Prostate gland (tissue), 2 donors: ENCODE results near the gene SLC38A3. TPM values are rescaled to one million over a fixed set of nuclear protein-coding genes. Genes with fewer than 3 reads are reported as not detected.

Source experiments
- DNase-seq: peaks from one replicate; pipeline ENCODE4 v3.0.0-alpha.2; 2019; ENCODE audit warnings: low spot score
- H3K27ac ChIP-seq, 2 donors: fragments of 200-600 bp; sonication (generic); 2 replicates each; pipeline ENCODE4 v1.5.1; 2017 to 2019
- H3K27me3 ChIP-seq: fragments of 200-600 bp; sonication (generic); replicated peaks from 2 replicates; pipeline ENCODE4 v1.5.1; 2019; ENCODE audit not compliant: insufficient read depth
- H3K36me3 ChIP-seq, 2 donors: fragments of 200-600 bp; sonication (generic); 1 replicate in 1 of 2; 2 replicates in 1 of 2; pipeline versions ENCODE4 v1.5.1 to v1.8.1; 2017 to 2019
- H3K4me1 ChIP-seq: fragments of 200-600 bp; sonication (generic); replicated peaks from 2 replicates; pipeline ENCODE4 v1.5.1; 2019
- H3K4me3 ChIP-seq, 2 donors: fragments of 200-600 bp; sonication (generic); 2 replicates each; pipeline ENCODE4 v1.5.1; 2017 to 2019
- H3K9me3 ChIP-seq: fragments of 200-600 bp; sonication (generic); 2 replicates; pipeline ENCODE4 v1.5.1; 2017
- CTCF ChIP-seq, 4 experiments: fragments of 200-600 bp in 2 of 4; fragments of 450-650 bp in 2 of 4; sonication (generic) in 2 of 4; IDR thresholded peaks; 1 replicate in 3 of 4; 2 replicates in 1 of 4; pipeline ENCODE4 v1.5.1; 2016 to 2019; ENCODE audit warnings: antibody characterized with exemption in 4 of 4, mild to moderate bottlenecking in 2 of 4, moderate library complexity in 2 of 4
- POLR2A ChIP-seq: fragments of 450-650 bp; IDR thresholded peaks from one replicate; pipeline ENCODE4 v1.6.1; 2016; ENCODE audit warnings: antibody characterized with exemption, mild to moderate bottlenecking
- POLR2AphosphoS5 ChIP-seq: sonication (generic); formaldehyde crosslinking; IDR thresholded peaks from one replicate; pipeline ENCODE4 v1.6.1; 2017; ENCODE audit warnings: antibody characterized with exemption
- WGBS: methylation state at CpG from one replicate; pipeline ENCODE4 v1.1.5; 2018; 5-methylcytosine and 5-hydroxymethylcytosine counted together
- intact Hi-C: fragments of 100-400 bp; cut with DNase I; formaldehyde crosslinking; loops from one replicate; pipeline ENCODE4 v1.14.2; 2022
- total RNA-seq, 2 donors: library from RNA; depleted of rRNA; stranded (reverse); fragments of >200 nt; gene quantifications; one replicate each; pipeline ENCODE4 v1.1.0, GENCODE V29; 2016

SLC38A3 gene
- total RNA-seq, 2 donors from 2014 or later = 0.41 to 4.0 TPM

GRCh38 chr3:50162034-50162883 is 42.8 kb upstream of the SLC38A3 start:
- Histone ChIP-seq H3K27me3 (no peaks in the 10 kb centered on the region), H3K9me3 (no peaks in the 10 kb centered on the region), H3K4me1 (peaks cover 57% of the 10 kb centered on the region), H3K36me3 (no peaks in the 10 kb centered on the region), H3K4me3 (no peak overlapping the region), H3K27ac (peak overlapping the region; percentile 2 to 83)
- no peak for TF ChIP-seq CTCF (IDR thresholded peaks at IDR 0.05)
- no peak for TF ChIP-seq POLR2AphosphoS5
- no peak for TF ChIP-seq POLR2A
- 66% methylated on average over 5 of the region's 5 CpGs for WGBS
- DNase-seq = no peak
- intact Hi-C loops = no loop called here

GRCh38 chr3:50163572-50164455 is 41.3 kb upstream of the SLC38A3 start:
- peak overlapping the region; percentile 75 to 83 for H3K27ac ChIP-seq
- no peaks in the 10 kb centered on the region for H3K27me3 ChIP-seq
- no peak overlapping the region for H3K4me3 ChIP-seq
- TF ChIP-seq POLR2AphosphoS5 (peak; percentile 95), CTCF (IDR thresholded peaks at IDR 0.05) (no peak), POLR2A (peak; percentile 9)
- DNase-seq = peak; percentile 99
- intact Hi-C loops = no loop called here
- WGBS = 16% methylated on average over 8 of the region's 8 CpGs
- H3K36me3 ChIP-seq = no peaks in the 10 kb centered on the region
- no peaks in the 10 kb centered on the region for H3K9me3 ChIP-seq
- peaks cover 48% of the 10 kb centered on the region for H3K4me1 ChIP-seq

DNA sequence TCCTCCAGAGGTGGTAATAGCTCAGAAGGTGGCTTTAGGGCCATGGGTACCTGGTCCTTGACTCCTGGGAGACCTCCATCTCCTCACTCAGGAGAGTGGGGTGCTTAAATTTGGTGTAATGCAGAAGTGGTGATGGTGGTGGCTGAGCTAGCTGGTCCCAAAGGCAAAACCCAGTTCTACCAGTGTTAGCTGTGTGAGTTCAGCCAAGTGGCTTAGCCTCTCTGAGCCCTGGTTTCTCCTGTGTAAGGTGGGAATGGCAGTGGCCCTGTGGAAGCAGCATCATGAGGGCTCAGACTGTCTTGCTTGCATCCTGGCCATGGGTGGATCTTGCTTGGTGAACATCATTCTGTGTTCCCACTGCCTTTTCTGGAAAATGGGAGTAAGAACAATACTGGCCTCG is 40.6 kb upstream of the SLC38A3 start:
- TF ChIP-seq CTCF (IDR thresholded peaks at IDR 0.05) = no peak
- no peak for TF ChIP-seq POLR2A
- TF ChIP-seq POLR2AphosphoS5 = no peak
- Histone ChIP-seq H3K9me3 (no peaks in the 10 kb centered on the region), H3K27ac (peak overlapping the region; percentile 75 to 83), H3K4me1 (peaks cover 50% of the 10 kb centered on the region), H3K36me3 (no peaks in the 10 kb centered on the region), H3K4me3 (no peak overlapping the region), H3K27me3 (no peaks in the 10 kb centered on the region)
- intact Hi-C loops = no loop called here
- 6% methylated on average over 1 of the region's 1 CpG for WGBS
- DNase-seq = no peak

- Histone ChIP-seq H3K27me3 (no peaks in the 10 kb centered on the region), H3K36me3 (no peaks in the 10 kb centered on the region), H3K4me1 (peaks cover 50% of the 10 kb centered on the region), H3K27ac (peak overlapping the region; percentile 75 to 83), H3K9me3 (no peaks in the 10 kb centered on the region), H3K4me3 (no peak overlapping the region)
- DNase-seq = no peak
- TF ChIP-seq CTCF (IDR thresholded peaks at IDR 0.05) (no peak), POLR2AphosphoS5 (peak; percentile 31), POLR2A (no peak)
- intact Hi-C loops = no loop called here
- WGBS = 10% methylated on average over 7 of the region's 7 CpGs
Measured at GRCh38 chr3:50164984-50165909, 39.8 kb upstream of the SLC38A3 start.
